Smooth muscle cell (in vitro differentiated cells): ENCODE data around the gene FCAMR. TPM values are rescaled to one million over a fixed set of nuclear protein-coding genes. Genes with fewer than 3 reads are reported as not detected.

ENCODE experiments used
- DNase-seq: peaks from one replicate; lab custom pipeline; 2025; ENCODE audit not compliant: unreplicated experiment; lab: John Stamatoyannopoulos, UW
- H2AFZ ChIP-seq: fragments of 200-600 bp; sonication (generic); 2 replicates; pipeline ENCODE4 v1.6.0; 2016; ENCODE audit warnings: antibody characterized with exemption, low read depth, mild to moderate bottlenecking
- H3F3A ChIP-seq: fragments of 200-600 bp; sonication (generic); 2 replicates; pipeline ENCODE4 v1.6.0; 2017; ENCODE audit warnings: antibody characterized with exemption, low read depth
- H3K27ac ChIP-seq: fragments of 200-600 bp; sonication (generic); 2 replicates; pipeline ENCODE4 v1.5.1; 2016; ENCODE audit warnings: low read depth, mild to moderate bottlenecking
- H3K27me3 ChIP-seq: fragments of 200-600 bp; sonication (generic); 2 replicates; pipeline ENCODE4 v1.6.1; 2016; ENCODE audit warnings: low read depth, mild to moderate bottlenecking
- H3K36me3 ChIP-seq: fragments of 200-600 bp; sonication (generic); 2 replicates; pipeline ENCODE4 v1.5.1; 2016; ENCODE audit warnings: low read depth
- H3K4me1 ChIP-seq: fragments of 200-600 bp; sonication (generic); 2 replicates; pipeline ENCODE4 v1.5.1; 2016; ENCODE audit warnings: low read depth
- H3K4me2 ChIP-seq: fragments of 200-600 bp; sonication (generic); 2 replicates; pipeline ENCODE4 v1.6.0; 2016; ENCODE audit warnings: mild to moderate bottlenecking
- H3K4me3 ChIP-seq: fragments of 200-600 bp; sonication (generic); 2 replicates; pipeline ENCODE4 v1.5.1; 2016; ENCODE audit warnings: mild to moderate bottlenecking
- H3K79me2 ChIP-seq: fragments of 200-600 bp; sonication (generic); 2 replicates; pipeline ENCODE4 v1.6.0; 2016; ENCODE audit warnings: low read depth, mild to moderate bottlenecking
- H3K9ac ChIP-seq: fragments of 200-600 bp; sonication (generic); 2 replicates; pipeline ENCODE4 v1.6.0; 2016; ENCODE audit warnings: low read depth
- H3K9me3 ChIP-seq: fragments of 200-600 bp; sonication (generic); replicated peaks from 2 replicates; pipeline ENCODE4 v1.5.1; 2016; ENCODE audit warnings: low read depth
- H4K20me1 ChIP-seq: fragments of 200-600 bp; sonication (generic); 2 replicates; pipeline ENCODE4 v1.6.0; 2016; ENCODE audit warnings: low read depth
- WGBS: methylation state at CpG from one replicate; pipeline ENCODE4 v1.1.7; 2016; ENCODE audit warnings: low lambda C conversion rate; 5-methylcytosine and 5-hydroxymethylcytosine counted together
- polyA plus RNA-seq: library from polyadenylated mRNA; unstranded; fragments of >200 nt; fragmentation: Nextera tagmentation; extraction: Ambion mirVana; gene quantifications from 2 replicates; pipeline ENCODE4 v1.2.1, GENCODE V29; 2016
- total RNA-seq: library from RNA; depleted of rRNA; stranded (reverse); fragments of >200 nt; gene quantifications from 2 replicates; pipeline ENCODE4 v1.2.3, GENCODE V29; 2014
- TF ChIP-seq, protein P1 (sequence below): fragments of 200-600 bp; sonication (generic); IDR thresholded peaks from 2 replicates; pipeline ENCODE4 v1.5.1; 2017; ENCODE audit warnings: borderline replicate concordance, mild to moderate bottlenecking, antibody characterized with exemption; ENCODE audit not compliant: insufficient read depth, poor library complexity, severe bottlenecking

The FCAMR gene
- total and polyA plus RNA-seq, 2 experiments from 2014 or later: not detected

GRCh38 chr1:206960676-206961386 is 9.4 kb downstream of the FCAMR start:
- Histone ChIP-seq H3K27me3 (no peaks in the 10 kb centered on the region), H3K4me1 (peaks cover 1% of the 10 kb centered on the region), H4K20me1 (no peaks in the 10 kb centered on the region), H3K9me3 (no peaks in the 10 kb centered on the region), H3K4me2 (no peak overlapping the region), H3K27ac (no peak overlapping the region), H3F3A (no peaks in the 10 kb centered on the region), H2AFZ (no peak overlapping the region), H3K4me3 (no peak overlapping the region), H3K9ac (no peak overlapping the region), H3K79me2 (no peaks in the 10 kb centered on the region), H3K36me3 (no peaks in the 10 kb centered on the region)
- TF ChIP-seq, protein P1, sequence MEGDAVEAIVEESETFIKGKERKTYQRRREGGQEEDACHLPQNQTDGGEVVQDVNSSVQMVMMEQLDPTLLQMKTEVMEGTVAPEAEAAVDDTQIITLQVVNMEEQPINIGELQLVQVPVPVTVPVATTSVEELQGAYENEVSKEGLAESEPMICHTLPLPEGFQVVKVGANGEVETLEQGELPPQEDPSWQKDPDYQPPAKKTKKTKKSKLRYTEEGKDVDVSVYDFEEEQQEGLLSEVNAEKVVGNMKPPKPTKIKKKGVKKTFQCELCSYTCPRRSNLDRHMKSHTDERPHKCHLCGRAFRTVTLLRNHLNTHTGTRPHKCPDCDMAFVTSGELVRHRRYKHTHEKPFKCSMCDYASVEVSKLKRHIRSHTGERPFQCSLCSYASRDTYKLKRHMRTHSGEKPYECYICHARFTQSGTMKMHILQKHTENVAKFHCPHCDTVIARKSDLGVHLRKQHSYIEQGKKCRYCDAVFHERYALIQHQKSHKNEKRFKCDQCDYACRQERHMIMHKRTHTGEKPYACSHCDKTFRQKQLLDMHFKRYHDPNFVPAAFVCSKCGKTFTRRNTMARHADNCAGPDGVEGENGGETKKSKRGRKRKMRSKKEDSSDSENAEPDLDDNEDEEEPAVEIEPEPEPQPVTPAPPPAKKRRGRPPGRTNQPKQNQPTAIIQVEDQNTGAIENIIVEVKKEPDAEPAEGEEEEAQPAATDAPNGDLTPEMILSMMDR: no peak
- WGBS: 94% methylated on average over 6 of the region's 6 CpGs
- no peak for DNase-seq

DNA sequence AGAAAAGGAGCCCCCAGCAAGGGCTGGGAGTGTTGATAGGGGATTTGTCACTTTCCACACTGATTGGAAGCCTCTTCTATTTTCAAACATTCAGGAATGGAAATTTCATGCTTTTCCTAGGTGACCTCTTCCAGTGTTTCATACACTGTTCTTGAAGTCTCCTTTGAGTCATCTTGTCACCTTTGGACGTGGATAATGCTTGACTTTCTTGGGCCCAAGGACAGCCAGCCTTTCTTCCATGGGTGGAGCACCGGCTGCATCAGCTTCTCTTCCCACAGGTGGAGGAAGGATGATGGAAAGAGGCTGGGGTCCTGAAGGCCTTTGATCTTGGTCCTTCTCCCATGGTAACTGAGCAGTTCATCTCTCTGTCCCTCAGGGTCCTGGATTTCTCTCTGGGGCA is 12.1 kb downstream of the FCAMR start:
- H3K27me3 ChIP-seq: no peaks in the 10 kb centered on the region
- no peak overlapping the region for H3K4me2 ChIP-seq
- H2AFZ ChIP-seq: no peak overlapping the region
- peaks cover 4% of the 10 kb centered on the region for H3K4me1 ChIP-seq
- 93% methylated on average over 2 of the region's 2 CpGs for WGBS
- no peak for DNase-seq
- no peaks in the 10 kb centered on the region for H3K36me3 ChIP-seq
- H3K4me3 ChIP-seq: no peak overlapping the region
- TF ChIP-seq, protein P1: no peak
- no peaks in the 10 kb centered on the region for H4K20me1 ChIP-seq
- H3F3A ChIP-seq: no peaks in the 10 kb centered on the region
- no peak overlapping the region for H3K27ac ChIP-seq
- no peak overlapping the region for H3K9ac ChIP-seq
- no peaks in the 10 kb centered on the region for H3K79me2 ChIP-seq
- H3K9me3 ChIP-seq: no peaks in the 10 kb centered on the region

- 96% methylated on average over 5 of the region's 5 CpGs for whole genome bisulfite sequencing
- H3K27me3 ChIP-seq: no peaks in the 10 kb centered on the region
- no peak for DNase-seq
- no peak overlapping the region for H2AFZ ChIP-seq
- H3F3A ChIP-seq: no peaks in the 10 kb centered on the region
- peaks cover 4% of the 10 kb centered on the region for H3K4me1 ChIP-seq
- no peaks in the 10 kb centered on the region for H3K9me3 ChIP-seq
- TF ChIP-seq, protein P1: no peak
- H4K20me1 ChIP-seq: no peaks in the 10 kb centered on the region
- H3K4me2 ChIP-seq: no peak overlapping the region
- H3K36me3 ChIP-seq: no peaks in the 10 kb centered on the region
- H3K79me2 ChIP-seq: no peaks in the 10 kb centered on the region
- no peak overlapping the region for H3K9ac ChIP-seq
- no peak overlapping the region for H3K27ac ChIP-seq
- H3K4me3 ChIP-seq: no peak overlapping the region
These were observed 12.6 kb downstream of the FCAMR start for GRCh38 chr1:206957639-206958038.
